HepG2 (cell line): Measurements from ENCODE around the gene RAC3. TPM values are rescaled to one million over a fixed set of nuclear protein-coding genes. Genes with fewer than 3 reads are reported as not detected.

Experiments
- ATAC-seq: fragments of 200-7000 bp; cut with Tn5 transposase; 3 replicates; pipeline ENCODE4 v1.9.1; 2020; ENCODE audit warnings: mild to moderate bottlenecking, moderate library complexity
- BruUV-seq: library from RNA; stranded (reverse); fragments of 400-500 nt; replicated peaks from 2 replicates; lab custom pipeline; 2021; lab: Mats Ljungman, UMichigan
- CTCF ChIA-PET: fragments of 300-600 bp; formaldehyde crosslinking; extraction: SDS; loops from one replicate; lab custom pipeline; 2021; ENCODE audit warnings: low total read pairs, inconsistent platforms, low intra/inter-chr PET ratio; lab: Yijun Ruan, JAX
- POLR2A ChIA-PET: fragments of 350-600 bp; sonication (Branson Sonifier 250); formaldehyde crosslinking; loops from one replicate; lab custom pipeline; 2020; ENCODE audit warnings: antibody characterized with exemption, inconsistent platforms; lab: Yijun Ruan, JAX
- DNase-seq: peaks from one replicate; pipeline ENCODE4 v3.0.0-alpha.2; 2015; ENCODE audit warnings: low spot score
- FAIRE-seq: peaks from 3 replicates; lab custom pipeline; 2011; peaks lifted over from hg19 to GRCh38; lab: Jason Lieb, UNC
- H2AFZ ChIP-seq: one replicate; pipeline ENCODE4 v1.6.1; 2011; ENCODE audit warnings: low read length, inconsistent platforms
- H3K27ac ChIP-seq: fragments of 300-600 bp; 3 replicates; pipeline ENCODE4 v1.8.0; 2011; ENCODE audit warnings: mixed run types, mild to moderate bottlenecking, mixed read lengths, low read length, inconsistent platforms; ENCODE audit not compliant: insufficient read depth; ENCODE audit errors: extremely low read length
- H3K27me3 ChIP-seq, 2 experiments: fragments of 200-600 bp in 1 of 2; 2 replicates in 1 of 2; 3 replicates in 1 of 2; pipeline versions ENCODE4 v1.6.0 to v1.8.0; 2011; ENCODE audit warnings: low read length in 2 of 2, mild to moderate bottlenecking in 2 of 2, moderate library complexity in 2 of 2, inconsistent platforms in 1 of 2; ENCODE audit not compliant: insufficient read depth in 2 of 2, control insufficient read depth in 1 of 2
- H3K36me3 ChIP-seq, 2 experiments: fragments of 200-600 bp in 1 of 2; replicated peaks in 1 of 2; 2 replicates in 1 of 2; 3 replicates in 1 of 2; pipeline versions ENCODE4 v1.5.1 to v1.8.0; 2011; ENCODE audit warnings: low read length in 2 of 2, inconsistent platforms in 1 of 2; ENCODE audit not compliant: insufficient read depth in 2 of 2, control insufficient read depth in 1 of 2
- H3K4me1 ChIP-seq: 2 replicates; pipeline ENCODE4 v1.5.1; 2012; ENCODE audit warnings: low read length, inconsistent platforms; ENCODE audit not compliant: insufficient read depth
- H3K4me2 ChIP-seq: 2 replicates; pipeline ENCODE4 v1.6.0; 2011; ENCODE audit warnings: low read depth, low read length, inconsistent platforms
- H3K4me3 ChIP-seq, 3 experiments: fragments of 200-600 bp in 1 of 3; sonication (generic), shearing (Covaris generic) in 1 of 3; replicated peaks in 1 of 3; 2 replicates each; pipeline ENCODE4 v1.5.1; 2011 to 2016; ENCODE audit warnings: low read length in 3 of 3, inconsistent platforms in 2 of 3, low read depth in 2 of 3, mild to moderate bottlenecking in 2 of 3, control low read depth in 1 of 3, mixed read lengths in 1 of 3; ENCODE audit not compliant: insufficient read depth in 1 of 3
- H3K79me2 ChIP-seq: one replicate; pipeline ENCODE4 v1.6.1; 2011; ENCODE audit warnings: low read length, inconsistent platforms; ENCODE audit not compliant: insufficient read depth
- H3K9ac ChIP-seq: 2 replicates; pipeline ENCODE4 v1.6.0; 2011; ENCODE audit warnings: mild to moderate bottlenecking, low read depth, low read length, inconsistent platforms; ENCODE audit not compliant: insufficient read depth
- H3K9me3 ChIP-seq: 2 replicates; pipeline ENCODE4 v1.5.1; 2012; ENCODE audit warnings: mild to moderate bottlenecking, low read length
- H4K20me1 ChIP-seq: 2 replicates; pipeline ENCODE4 v1.6.0; 2011; ENCODE audit warnings: inconsistent platforms, mild to moderate bottlenecking, low read length, moderate library complexity; ENCODE audit not compliant: insufficient read depth
- DNMT1 ChIP-seq: sonication (generic); formaldehyde crosslinking; IDR thresholded peaks from 2 replicates; pipeline ENCODE4 v1.5.1; 2020; ENCODE audit warnings: mild to moderate bottlenecking, missing genetic modification reagents
- HOXA5 ChIP-seq: sonication (generic); formaldehyde crosslinking; IDR thresholded peaks from 2 replicates; pipeline ENCODE4 v1.4.0; 2020; ENCODE audit warnings: missing genetic modification reagents
- KLF9 ChIP-seq: IDR thresholded peaks from 2 replicates; pipeline ENCODE4 v1.6.1; 2016; ENCODE audit warnings: low read depth
- MATR3 ChIP-seq: sonication (generic); formaldehyde crosslinking; IDR thresholded peaks from 2 replicates; pipeline ENCODE4 v1.4.0; 2020; ENCODE audit warnings: missing genetic modification reagents
- NCOA1 ChIP-seq: sonication (generic); formaldehyde crosslinking; IDR thresholded peaks from 2 replicates; pipeline ENCODE4 v1.9.0; 2021; ENCODE audit warnings: missing genetic modification reagents
- PAX8 ChIP-seq: sonication (generic); formaldehyde crosslinking; IDR thresholded peaks from 2 replicates; pipeline ENCODE4 v1.8.0; 2022; ENCODE audit warnings: mild to moderate bottlenecking, missing genetic modification reagents, borderline replicate concordance
- RBFOX2 ChIP-seq: fragments of 200-400 bp; formaldehyde crosslinking; IDR thresholded peaks from 2 replicates; pipeline ENCODE4 v1.6.1; 2017; ENCODE audit warnings: low read depth, mild to moderate bottlenecking, low read length
- REXO4 ChIP-seq: sonication (generic); formaldehyde crosslinking; IDR thresholded peaks from 2 replicates; pipeline ENCODE4 v1.8.0; 2022; ENCODE audit warnings: missing genetic modification reagents, mild to moderate bottlenecking, borderline replicate concordance
- SNRNP70 ChIP-seq: fragments of 200-400 bp; formaldehyde crosslinking; IDR thresholded peaks from 2 replicates; pipeline ENCODE4 v1.6.1; 2017; ENCODE audit warnings: mild to moderate bottlenecking, low read depth, low read length, moderate library complexity
- TMF1 ChIP-seq: sonication (generic); formaldehyde crosslinking; IDR thresholded peaks from 2 replicates; pipeline ENCODE4 v1.8.1; 2022; ENCODE audit warnings: low read depth, missing genetic modification reagents
- YY1 ChIP-seq: IDR thresholded peaks from 2 replicates; pipeline ENCODE4 v1.6.1; 2011; ENCODE audit warnings: low read length, low read depth, moderate library complexity, mild to moderate bottlenecking; ENCODE audit not compliant: insufficient read depth, insufficient replicate concordance
- ZBTB26 ChIP-seq: IDR thresholded peaks from 2 replicates; pipeline ENCODE4 v1.6.1; 2016; ENCODE audit warnings: missing compliant biosample characterization, missing genetic modification reagents, borderline replicate concordance
- ZNF432 ChIP-seq: sonication (generic); formaldehyde crosslinking; IDR thresholded peaks from 2 replicates; pipeline ENCODE4 v1.5.0; 2020; ENCODE audit warnings: missing genetic modification reagents, mild to moderate bottlenecking, borderline replicate concordance
- ZNF660 ChIP-seq: sonication (generic); formaldehyde crosslinking; IDR thresholded peaks from 2 replicates; pipeline ENCODE4 v1.5.1; 2020; ENCODE audit warnings: mild to moderate bottlenecking, low read depth, missing genetic modification reagents, borderline replicate concordance
- ZSCAN29 ChIP-seq: sonication (generic); formaldehyde crosslinking; conservative IDR thresholded peaks from 2 replicates; pipeline ENCODE4 v1.4.0; 2020; ENCODE audit warnings: mild to moderate bottlenecking, missing genetic modification reagents
- WGBS: methylation state at CpG from one replicate; pipeline ENCODE4 v1.1.6; 2017; ENCODE audit warnings: low lambda C conversion rate; 5-methylcytosine and 5-hydroxymethylcytosine counted together
- in situ Hi-C: cut with HindIII; loops from 2 replicates; pipeline ENCODE4 v1.10.0; 2017; ENCODE audit warnings: low pct_unique_long_range_greater_than_20kb; ENCODE audit not compliant: extremely low pct_ligation_motif_present
- intact Hi-C: fragments of 100-400 bp; cut with micrococcal nuclease; formaldehyde crosslinking; loops from one replicate; pipeline ENCODE4 v1.10.0; 2022; ENCODE audit not compliant: unreplicated experiment
- polyA plus RNA-seq, 8 experiments: library from polyadenylated mRNA; depleted of rRNA in 3 of 8; stranded (reverse) in 7 of 8; unstranded in 1 of 8; fragments of >200 nt; fragmentation: Illumina TruSeq in 4 of 8; extraction: Trizol in 4 of 8; gene quantifications; 2 replicates each; pipeline versions ENCODE4 v1.2.1 to v1.2.3, GENCODE V29; 2011 to 2016; ENCODE audit warnings: low read depth in 4 of 8, missing spikeins in 1 of 8, mixed read lengths in 1 of 8; ENCODE audit not compliant: insufficient read depth in 1 of 8
- total RNA-seq, 5 experiments: library from RNA; depleted of rRNA; stranded (reverse); fragments of >200 nt; fragmentation: Illumina TruSeq; extraction: Trizol; gene quantifications; 2 replicates each; pipeline ENCODE4 v1.2.3, GENCODE V29; 2016; ENCODE audit warnings: low read depth in 1 of 5

RAC3 gene
- total and polyA plus RNA-seq, 2 of the 13 experiments (the other 11 are each of a cell fraction or from before 2014, with no cell fraction given) = 10.5 to 21.3 TPM

- H3K27ac ChIP-seq = no peak overlapping the region
- no peak overlapping the region for H3K9ac ChIP-seq
- whole genome bisulfite sequencing = 100% methylated on average over 8 of the region's 13 CpGs
- no peaks in the 10 kb centered on the region for H3K9me3 ChIP-seq
- H3K4me1 ChIP-seq = peaks cover 33% of the 10 kb centered on the region
- H3K79me2 ChIP-seq = peaks cover 13% of the 10 kb centered on the region
- CTCF ChIA-PET = no interaction called here
- BruUV-seq = no TSS peak
- intact Hi-C loops (no loop called here), in situ Hi-C loops (no loop called here)
- FAIRE-seq (no peak), DNase-seq (no peak), ATAC-seq (no peak)
- H4K20me1 ChIP-seq = no peaks in the 10 kb centered on the region
- no peak overlapping the region for H2AFZ ChIP-seq
- H3K4me3 ChIP-seq = no peak overlapping the region
- no peak for TF ChIP-seq PAX8
- no peak for TF ChIP-seq ZNF660 (CRISPR knock-in tag)
- TF ChIP-seq HOXA5 (CRISPR knock-in tag) = no peak
- TF ChIP-seq MATR3 (CRISPR knock-in tag) = no peak
- no peak for TF ChIP-seq KLF9 (CRISPR knock-in tag)
- no peak for TF ChIP-seq ZSCAN29 (CRISPR knock-in tag)
- no peak for TF ChIP-seq SNRNP70
- TF ChIP-seq TMF1 (CRISPR knock-in tag) = no peak
- no peak for TF ChIP-seq RBFOX2
- TF ChIP-seq YY1 = no peak
- TF ChIP-seq ZNF432 (CRISPR knock-in tag) = no peak
- TF ChIP-seq ZBTB26 (CRISPR knock-in tag) = no peak
- no peak for TF ChIP-seq REXO4 (CRISPR knock-in tag)
- no peak for TF ChIP-seq DNMT1
- TF ChIP-seq NCOA1 = no peak
- no peak overlapping the region for H3K4me2 ChIP-seq
- no peaks in the 10 kb centered on the region for H3K27me3 ChIP-seq
- POLR2A ChIA-PET = interaction anchor here (2.2 kb wide), 1 partner anchor 9 kb away, joined by 7 read pairs; the partner anchor contains the start of gene DCXR
- peaks cover 9 to 11% of the 10 kb centered on the region in 2 experiments; a peak in 4 of 5 replicates for H3K36me3 ChIP-seq
Observed at GRCh38 chr17:82028246-82028645, 3.2 kb upstream of the RAC3 start.
